GM20000 (cell line): ENCODE measurements around the gene MYCL.

Experiments used
- DNase-seq: peaks from one replicate; pipeline ENCODE4 v3.0.0; 2012; ENCODE audit warnings: low spot score
- TF ChIP-seq, protein P1 (sequence below): IDR thresholded peaks from 2 replicates; pipeline ENCODE4 v1.5.1; 2012; ENCODE audit warnings: mild to moderate bottlenecking, control low read depth; ENCODE audit errors: extremely low read depth, missing control alignments

The MYCL gene

GRCh38 chr1:39854314-39854713 is 47.4 kb downstream of the MYCL start:
- TF ChIP-seq, protein P1, sequence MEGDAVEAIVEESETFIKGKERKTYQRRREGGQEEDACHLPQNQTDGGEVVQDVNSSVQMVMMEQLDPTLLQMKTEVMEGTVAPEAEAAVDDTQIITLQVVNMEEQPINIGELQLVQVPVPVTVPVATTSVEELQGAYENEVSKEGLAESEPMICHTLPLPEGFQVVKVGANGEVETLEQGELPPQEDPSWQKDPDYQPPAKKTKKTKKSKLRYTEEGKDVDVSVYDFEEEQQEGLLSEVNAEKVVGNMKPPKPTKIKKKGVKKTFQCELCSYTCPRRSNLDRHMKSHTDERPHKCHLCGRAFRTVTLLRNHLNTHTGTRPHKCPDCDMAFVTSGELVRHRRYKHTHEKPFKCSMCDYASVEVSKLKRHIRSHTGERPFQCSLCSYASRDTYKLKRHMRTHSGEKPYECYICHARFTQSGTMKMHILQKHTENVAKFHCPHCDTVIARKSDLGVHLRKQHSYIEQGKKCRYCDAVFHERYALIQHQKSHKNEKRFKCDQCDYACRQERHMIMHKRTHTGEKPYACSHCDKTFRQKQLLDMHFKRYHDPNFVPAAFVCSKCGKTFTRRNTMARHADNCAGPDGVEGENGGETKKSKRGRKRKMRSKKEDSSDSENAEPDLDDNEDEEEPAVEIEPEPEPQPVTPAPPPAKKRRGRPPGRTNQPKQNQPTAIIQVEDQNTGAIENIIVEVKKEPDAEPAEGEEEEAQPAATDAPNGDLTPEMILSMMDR, result no peak
- DNase-seq, result no peak

- TF ChIP-seq, protein P1, result no peak
- no peak for DNase-seq
Observed at GRCh38 chr1:39852876-39853275, 48.8 kb downstream of the MYCL start.

GRCh38 chr1:39852214-39852791 is 49.4 kb downstream of the MYCL start:
- TF ChIP-seq, protein P1, result no peak
- DNase-seq, result no peak

DNA sequence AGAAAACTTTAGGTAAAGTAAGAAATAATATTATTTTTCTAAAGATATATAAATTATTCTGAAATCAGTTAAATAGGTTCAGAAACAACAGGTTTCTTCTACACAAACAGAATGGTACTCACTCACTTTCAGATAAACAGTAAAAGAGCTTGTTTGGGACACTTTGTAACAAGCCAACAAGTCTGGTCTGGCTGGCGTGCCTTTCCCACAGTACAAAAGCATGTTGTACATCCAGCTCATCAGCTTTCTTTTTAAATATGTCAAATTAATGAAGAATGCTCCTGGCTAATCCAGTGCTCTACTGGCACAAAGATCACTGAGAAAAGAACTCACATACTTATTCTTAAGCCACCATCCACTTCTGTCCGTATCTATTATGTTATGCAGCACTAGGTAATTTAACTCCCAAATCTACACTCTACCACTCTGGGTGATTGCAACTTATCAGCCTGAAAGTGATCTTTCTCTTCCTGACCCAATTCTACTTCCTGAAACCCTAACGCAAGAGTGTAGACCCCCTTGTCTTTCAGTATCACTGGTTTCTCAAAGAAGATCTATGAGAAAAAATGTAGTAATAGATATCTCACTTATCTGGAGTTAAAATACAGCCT is 51.0 kb downstream of the MYCL start:
- TF ChIP-seq, protein P1, result no peak
- DNase-seq, result no peak

- TF ChIP-seq, protein P1, result no peak
- DNase-seq, result no peak
Observed at GRCh38 chr1:39849203-39849602, 52.5 kb downstream of the MYCL start.

DNA sequence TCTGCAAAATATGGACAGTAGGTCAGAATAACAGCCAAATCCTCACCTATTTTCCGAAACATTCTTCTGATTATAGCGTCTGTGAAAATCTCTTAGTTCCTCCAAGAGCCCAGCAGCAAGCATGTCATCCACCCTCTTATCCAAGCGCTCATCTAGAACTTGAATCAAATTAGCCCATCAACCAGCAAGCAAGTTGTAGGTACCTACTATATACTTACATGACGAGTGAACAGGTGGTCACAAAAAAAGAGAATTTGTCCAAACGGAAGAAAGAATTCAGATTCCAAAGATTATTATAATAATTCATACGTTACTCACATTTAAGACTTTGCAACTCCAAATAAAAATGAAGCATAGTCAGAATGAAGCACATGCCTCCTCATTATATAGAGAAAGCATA is 53.8 kb downstream of the MYCL start:
- no peak for DNase-seq
- TF ChIP-seq, protein P1, result no peak

GRCh38 chr1:39846796-39847195 is 54.9 kb downstream of the MYCL start:
- TF ChIP-seq, protein P1, result no peak
- no peak for DNase-seq
